Keratinocyte (primary cell): ENCODE data around the gene MCM3AP.

ENCODE experiments used
- EZH2 ChIP-seq: IDR thresholded peaks from one replicate; pipeline ENCODE4 v1.6.1; 2012; ENCODE audit warnings: inconsistent platforms, mild to moderate bottlenecking, low read length, moderate library complexity
- TF ChIP-seq, protein P1 (sequence below), 3 experiments: IDR thresholded peaks in 1 of 3; conservative IDR thresholded peaks in 1 of 3; optimal IDR thresholded peaks in 1 of 3; 2 replicates in 2 of 3; 3 replicates in 1 of 3; pipeline versions ENCODE3 to v1.5.1; 2011; ENCODE audit warnings: low read length in 3 of 3, mild to moderate bottlenecking in 3 of 3, moderate library complexity in 2 of 3, control low read depth in 1 of 3, inconsistent platforms in 1 of 3; ENCODE audit not compliant: insufficient read depth in 2 of 3; ENCODE audit errors: extremely low read depth in 1 of 3

DNA sequence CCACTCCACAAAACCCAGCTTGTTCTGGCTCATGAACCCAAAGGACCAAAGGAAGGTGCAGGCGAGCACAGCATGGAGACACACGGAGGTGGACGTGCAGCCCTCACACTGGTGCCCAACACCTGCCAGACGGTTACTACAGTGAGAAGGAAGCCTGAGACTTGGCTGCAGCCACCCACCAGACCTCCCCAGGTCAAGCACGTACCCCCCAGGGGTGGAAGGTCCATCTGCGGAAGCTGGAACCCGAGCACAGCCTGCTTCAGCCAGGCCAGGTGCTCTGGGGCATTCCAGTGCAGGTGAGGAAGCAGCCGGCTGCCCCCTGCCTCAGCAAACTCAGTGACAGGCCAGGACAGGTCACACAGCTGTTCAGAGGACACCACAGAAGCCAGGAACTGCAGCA, 40.8 kb downstream of the MCM3AP start:
- TF ChIP-seq, protein P1, sequence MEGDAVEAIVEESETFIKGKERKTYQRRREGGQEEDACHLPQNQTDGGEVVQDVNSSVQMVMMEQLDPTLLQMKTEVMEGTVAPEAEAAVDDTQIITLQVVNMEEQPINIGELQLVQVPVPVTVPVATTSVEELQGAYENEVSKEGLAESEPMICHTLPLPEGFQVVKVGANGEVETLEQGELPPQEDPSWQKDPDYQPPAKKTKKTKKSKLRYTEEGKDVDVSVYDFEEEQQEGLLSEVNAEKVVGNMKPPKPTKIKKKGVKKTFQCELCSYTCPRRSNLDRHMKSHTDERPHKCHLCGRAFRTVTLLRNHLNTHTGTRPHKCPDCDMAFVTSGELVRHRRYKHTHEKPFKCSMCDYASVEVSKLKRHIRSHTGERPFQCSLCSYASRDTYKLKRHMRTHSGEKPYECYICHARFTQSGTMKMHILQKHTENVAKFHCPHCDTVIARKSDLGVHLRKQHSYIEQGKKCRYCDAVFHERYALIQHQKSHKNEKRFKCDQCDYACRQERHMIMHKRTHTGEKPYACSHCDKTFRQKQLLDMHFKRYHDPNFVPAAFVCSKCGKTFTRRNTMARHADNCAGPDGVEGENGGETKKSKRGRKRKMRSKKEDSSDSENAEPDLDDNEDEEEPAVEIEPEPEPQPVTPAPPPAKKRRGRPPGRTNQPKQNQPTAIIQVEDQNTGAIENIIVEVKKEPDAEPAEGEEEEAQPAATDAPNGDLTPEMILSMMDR (optimal IDR thresholded peaks at IDR 0.05 in 1 of 3, IDR thresholded peaks at IDR 0.05 in 1 of 3, conservative IDR thresholded peaks at IDR 0.05 in 1 of 3; ENCODE audit: extremely low read depth in 1 of 3, insufficient read depth in 2 of 3, low read length in 3 of 3): no peak
- TF ChIP-seq EZH2: no peak
